Trophoblast cell (in vitro differentiated cells and primary cell): ENCODE results near the gene GOLGA6L26. TPM values are rescaled to one million over a fixed set of nuclear protein-coding genes. Genes with fewer than 3 reads are reported as not detected.
"Not testable (repeated sequence)": the region's sequence is repeated elsewhere in the genome, so short reads cannot be mapped to it uniquely, and the experiment has no call there.

ENCODE experiments used
- DNase-seq, 2 donors: peaks; one replicate each; pipeline ENCODE4 v3.0.0-alpha.2; 2016
- H2AFZ ChIP-seq: 2 replicates; pipeline ENCODE4 v1.6.1; 2013; ENCODE audit warnings: low read length, moderate library complexity, mild to moderate bottlenecking; ENCODE audit not compliant: insufficient read depth, poor library complexity
- H2AK5ac ChIP-seq: 2 replicates; pipeline ENCODE4 v1.6.1; 2013; ENCODE audit warnings: mild to moderate bottlenecking, low read length
- H2BK120ac ChIP-seq: 2 replicates; pipeline ENCODE4 v1.6.1; 2013; ENCODE audit warnings: low read length, mild to moderate bottlenecking, moderate library complexity; ENCODE audit not compliant: insufficient read depth, poor library complexity
- H2BK12ac ChIP-seq: 2 replicates; pipeline ENCODE4 v1.6.1; 2013; ENCODE audit warnings: mild to moderate bottlenecking, low read length, moderate library complexity
- H2BK5ac ChIP-seq: 2 replicates; pipeline ENCODE4 v1.6.1; 2013; ENCODE audit warnings: low read length, low read depth, moderate library complexity, mild to moderate bottlenecking; ENCODE audit not compliant: poor library complexity
- H3K14ac ChIP-seq: 2 replicates; pipeline ENCODE4 v1.6.1; 2013; ENCODE audit warnings: mild to moderate bottlenecking, low read length
- H3K18ac ChIP-seq: 2 replicates; pipeline ENCODE4 v1.6.1; 2013; ENCODE audit warnings: mild to moderate bottlenecking, low read length
- H3K23ac ChIP-seq: 2 replicates; pipeline ENCODE4 v1.6.1; 2013; ENCODE audit warnings: low read length
- H3K27ac ChIP-seq: 2 replicates; pipeline ENCODE4 v1.5.1; 2013; ENCODE audit warnings: low read depth, mild to moderate bottlenecking, inconsistent platforms, low read length, moderate library complexity
- H3K27me3 ChIP-seq: 2 replicates; pipeline ENCODE4 v1.6.1; 2013; ENCODE audit warnings: inconsistent platforms, mild to moderate bottlenecking, low read length, moderate library complexity; ENCODE audit not compliant: insufficient read depth
- H3K36me3 ChIP-seq, 2 experiments: 1 replicate in 1 of 2; 2 replicates in 1 of 2; pipeline ENCODE4 v1.6.1; 2013; ENCODE audit warnings: low read length in 2 of 2, mild to moderate bottlenecking in 2 of 2, moderate library complexity in 1 of 2; ENCODE audit not compliant: insufficient read depth in 2 of 2, control insufficient read depth in 1 of 2
- H3K4ac ChIP-seq: 2 replicates; pipeline ENCODE4 v1.6.1; 2013; ENCODE audit warnings: low read depth, mild to moderate bottlenecking, low read length, moderate library complexity
- H3K4me1 ChIP-seq, 2 experiments: 1 replicate in 1 of 2; 2 replicates in 1 of 2; pipeline ENCODE4 v1.6.1; 2013; ENCODE audit warnings: low read length in 2 of 2, mild to moderate bottlenecking in 2 of 2, moderate library complexity in 1 of 2; ENCODE audit not compliant: insufficient read depth in 2 of 2, control insufficient read depth in 1 of 2
- H3K4me2 ChIP-seq: 2 replicates; pipeline ENCODE4 v1.6.1; 2013; ENCODE audit warnings: inconsistent platforms, mild to moderate bottlenecking, low read length, moderate library complexity
- H3K4me3 ChIP-seq: 2 replicates; pipeline ENCODE4 v1.5.1; 2013; ENCODE audit warnings: mild to moderate bottlenecking, low read depth, low read length, inconsistent platforms
- H3K79me1 ChIP-seq: one replicate; pipeline ENCODE4 v1.6.1; 2013; ENCODE audit warnings: low read length
- H3K79me2 ChIP-seq: 2 replicates; pipeline ENCODE4 v1.6.1; 2013; ENCODE audit warnings: low read length, mild to moderate bottlenecking; ENCODE audit not compliant: control insufficient read depth, insufficient read depth, poor library complexity
- H3K9ac ChIP-seq: 2 replicates; pipeline ENCODE4 v1.6.1; 2013; ENCODE audit warnings: mild to moderate bottlenecking, low read length
- H3K9me3 ChIP-seq: 2 replicates; pipeline ENCODE4 v1.6.1; 2013; ENCODE audit warnings: low read depth, mild to moderate bottlenecking, control low read depth, inconsistent platforms, low read length; ENCODE audit not compliant: insufficient read depth
- H4K12ac ChIP-seq: 2 replicates; pipeline ENCODE4 v1.6.1; 2013; ENCODE audit warnings: low read depth, mild to moderate bottlenecking, low read length, moderate library complexity
- H4K8ac ChIP-seq: 2 replicates; pipeline ENCODE4 v1.6.1; 2013; ENCODE audit warnings: low read depth, mild to moderate bottlenecking, low read length, moderate library complexity
- H4K91ac ChIP-seq: one replicate; pipeline ENCODE4 v1.6.1; 2013; ENCODE audit warnings: low read depth, mild to moderate bottlenecking, low read length, moderate library complexity
- WGBS: extraction: QIAGEN DNeasy Blood & Tissue Kit; methylation state at CpG from one replicate; pipeline ENCODE4 v1.1.7; 2013; ENCODE audit warnings: missing lambda C conversion rate; ENCODE audit not compliant: insufficient read length, insufficient coverage; ENCODE audit errors: extremely low coverage; 5-methylcytosine and 5-hydroxymethylcytosine counted together
- polyA plus RNA-seq: library from polyadenylated mRNA; stranded (reverse); fragments of 200-250 nt; gene quantifications from 2 replicates; pipeline ENCODE4 v1.2.3, GENCODE V29; 2013

GOLGA6L26 gene, protein sequence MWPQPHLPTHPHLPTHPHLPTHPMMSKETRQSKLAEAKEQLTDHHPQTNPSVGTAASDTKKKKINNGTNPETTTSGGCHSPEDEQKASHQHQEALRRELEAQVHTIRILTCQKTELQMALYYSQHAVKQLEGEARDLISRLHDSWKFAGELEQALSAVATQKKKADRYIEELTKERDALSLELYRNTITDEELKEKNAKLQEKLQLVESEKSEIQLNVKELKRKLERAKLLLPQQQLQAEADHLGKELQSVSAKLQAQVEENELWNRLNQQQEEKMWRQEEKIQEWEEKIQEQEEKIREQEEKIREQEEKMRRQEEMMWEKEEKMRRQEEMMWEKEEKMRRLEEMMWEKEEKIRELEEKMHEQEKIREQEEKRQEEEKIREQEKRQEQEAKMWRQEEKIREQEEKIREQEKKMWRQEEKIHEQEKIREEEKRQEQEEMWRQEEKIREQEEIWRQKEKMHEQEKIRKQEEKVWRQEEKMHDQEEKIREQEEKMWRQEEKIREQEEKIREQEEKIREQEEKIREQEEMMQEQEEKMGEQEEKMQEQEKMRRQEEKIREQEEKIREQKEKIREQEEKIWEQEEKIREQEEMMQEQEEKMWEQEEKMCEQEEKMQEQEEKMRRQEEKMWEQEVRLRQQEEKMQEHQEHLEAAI
- polyA plus RNA-seq = not detected in 2 replicates

DNA sequence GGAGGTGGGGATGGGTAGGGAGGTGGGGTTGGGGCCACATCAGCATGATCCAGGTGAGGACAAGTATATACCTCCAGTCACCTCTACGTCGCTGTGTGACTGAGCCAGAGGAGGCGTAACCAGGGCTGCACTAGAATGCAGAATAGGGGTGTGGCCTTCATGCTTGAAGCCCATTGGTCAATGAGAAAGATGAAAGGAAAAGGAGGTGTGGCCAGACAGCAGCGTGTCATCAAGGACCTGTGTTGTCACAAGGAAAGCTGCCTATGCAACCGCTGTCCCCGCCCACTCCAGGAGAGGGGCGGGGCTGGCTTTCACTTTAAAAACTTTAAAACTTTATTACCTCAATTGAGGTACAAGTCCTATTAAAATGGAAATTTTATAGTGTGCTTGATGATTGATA, at the start of gene GOLGA6L26:
TSS of gene GOLGA6L26 (minus strand) at position 101 of the 400 bp plus-strand sequence. CDS start at position 40, 61 bp downstream.
- not testable (repeated sequence) for H2BK5ac ChIP-seq, H2BK12ac ChIP-seq, H3K4me2 ChIP-seq, H3K79me1 ChIP-seq, H3K4ac ChIP-seq, H3K79me2 ChIP-seq, H2AK5ac ChIP-seq, H2BK120ac ChIP-seq, H3K4me3 ChIP-seq, H3K27ac ChIP-seq, H4K91ac ChIP-seq, H3K9ac ChIP-seq, H3K23ac ChIP-seq, H3K14ac ChIP-seq, H3K36me3 ChIP-seq, H2AFZ ChIP-seq, DNase-seq, H3K27me3 ChIP-seq, H3K9me3 ChIP-seq, H4K8ac ChIP-seq, H3K4me1 ChIP-seq, H3K18ac ChIP-seq, H4K12ac ChIP-seq
- WGBS = no CpG with 5 or more reads among the region's 7 CpGs

DNA sequence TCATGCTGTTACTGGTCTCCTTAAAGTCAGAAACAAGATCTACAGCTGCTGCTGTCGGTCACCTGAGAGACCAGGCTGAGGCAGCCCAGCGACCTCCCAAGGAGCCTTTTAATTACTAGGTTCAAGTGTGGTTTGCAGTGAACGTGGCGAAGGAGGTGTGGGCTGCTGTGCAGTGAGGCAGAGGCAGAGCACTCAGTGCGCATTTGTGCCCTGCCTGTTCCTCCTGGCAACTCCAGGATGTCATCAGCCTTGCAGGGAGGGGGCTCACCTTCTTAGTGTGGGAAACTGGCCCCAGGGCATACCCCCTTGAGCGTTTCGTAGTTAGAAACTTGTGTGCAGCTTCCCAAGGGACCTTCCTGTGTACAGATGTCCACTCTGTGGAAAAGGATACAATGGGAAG, 47.2 kb upstream of the GOLGA6L26 start:
- WGBS = no CpG with 5 or more reads among the region's 7 CpGs
- not testable (repeated sequence) for H3K79me2 ChIP-seq, H3K4me2 ChIP-seq, H2AFZ ChIP-seq, H3K27me3 ChIP-seq, H3K4me1 ChIP-seq, H3K18ac ChIP-seq, H3K27ac ChIP-seq, H3K4me3 ChIP-seq, H2AK5ac ChIP-seq, H4K8ac ChIP-seq, DNase-seq, H4K91ac ChIP-seq, H2BK120ac ChIP-seq, H3K9ac ChIP-seq, H4K12ac ChIP-seq, H3K36me3 ChIP-seq, H3K14ac ChIP-seq, H3K4ac ChIP-seq, H3K23ac ChIP-seq, H2BK5ac ChIP-seq, H3K79me1 ChIP-seq, H2BK12ac ChIP-seq
- H3K9me3 ChIP-seq = peaks cover 11% of the 10 kb centered on the region

DNA sequence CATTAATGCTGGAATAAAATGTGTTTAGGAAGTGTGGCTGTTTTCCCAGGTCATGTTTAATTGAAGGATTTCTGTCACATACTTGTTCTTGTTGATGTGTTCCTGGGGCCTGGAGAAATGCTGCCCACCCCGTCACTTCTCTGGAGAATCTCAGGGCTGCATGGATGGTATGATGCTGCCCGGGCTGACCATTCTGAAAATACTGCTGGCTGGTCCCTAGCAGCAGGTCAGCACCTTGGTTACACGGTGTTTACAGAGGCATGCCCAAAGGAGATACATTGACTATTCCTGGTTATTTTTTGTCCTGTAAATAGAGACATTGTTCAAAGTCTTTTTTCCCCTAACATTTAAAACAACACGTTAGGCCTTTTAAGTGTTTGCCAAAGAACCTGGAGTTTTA, 46.7 kb upstream of the GOLGA6L26 start:
- H2AK5ac ChIP-seq, DNase-seq, H3K36me3 ChIP-seq, H3K4ac ChIP-seq, H3K27me3 ChIP-seq, H3K9me3 ChIP-seq, H3K9ac ChIP-seq, H2BK120ac ChIP-seq, H3K79me2 ChIP-seq, H3K18ac ChIP-seq, H3K23ac ChIP-seq, H2AFZ ChIP-seq, H4K12ac ChIP-seq, H3K27ac ChIP-seq, H2BK12ac ChIP-seq, H2BK5ac ChIP-seq, H4K8ac ChIP-seq, H3K4me2 ChIP-seq, H4K91ac ChIP-seq, H3K4me1 ChIP-seq, H3K79me1 ChIP-seq, H3K14ac ChIP-seq: not testable (repeated sequence)
- no CpG with 5 or more reads among the region's 4 CpGs for WGBS
- peak overlapping the region; percentile 56 for H3K4me3 ChIP-seq

DNA sequence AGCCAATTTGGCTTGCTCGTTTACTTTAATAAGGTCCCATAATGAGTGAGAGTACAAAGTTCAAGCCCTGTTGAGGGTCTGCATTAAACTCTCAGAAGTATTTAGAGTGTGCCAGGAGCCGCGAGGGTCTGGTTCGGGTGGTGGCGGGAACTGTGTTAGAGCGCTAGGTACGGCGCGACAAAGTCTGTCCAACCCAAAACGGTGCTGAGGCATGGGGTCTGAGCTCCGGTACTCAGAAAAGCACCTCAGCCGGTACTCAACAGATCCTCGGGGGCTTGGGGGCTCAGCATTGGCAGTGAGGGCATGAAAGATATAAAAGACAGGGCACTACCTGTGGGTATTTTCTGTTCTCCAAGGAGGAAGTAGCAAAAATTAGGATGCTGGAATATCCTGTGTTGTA, 45.0 kb upstream of the GOLGA6L26 start:
- not testable (repeated sequence) for H3K4me1 ChIP-seq, H3K79me2 ChIP-seq, H3K23ac ChIP-seq, H2BK120ac ChIP-seq, H2AFZ ChIP-seq, H4K8ac ChIP-seq, H2BK5ac ChIP-seq, H2AK5ac ChIP-seq, H3K36me3 ChIP-seq, H3K18ac ChIP-seq, H3K14ac ChIP-seq, H3K79me1 ChIP-seq, DNase-seq, H3K4me2 ChIP-seq, H3K4ac ChIP-seq, H3K9me3 ChIP-seq, H4K12ac ChIP-seq, H3K9ac ChIP-seq, H3K27me3 ChIP-seq, H3K4me3 ChIP-seq, H4K91ac ChIP-seq, H2BK12ac ChIP-seq, H3K27ac ChIP-seq
- WGBS = no CpG with 5 or more reads among the region's 13 CpGs
